AG09309 (cell line): ENCODE results near the gene UMOD.

Experiments
- DNase-seq: peaks from one replicate; pipeline ENCODE4 v3.0.0-alpha.2; 2010; ENCODE audit warnings: low read depth
- H3K4me3 ChIP-seq: 2 replicates; pipeline ENCODE4 v1.5.1; 2011; ENCODE audit warnings: mild to moderate bottlenecking, low read depth, low read length, moderate library complexity; ENCODE audit not compliant: control insufficient read depth
- TF ChIP-seq, protein P1 (sequence below): IDR thresholded peaks from 2 replicates; pipeline ENCODE4 v1.5.1; 2011; ENCODE audit warnings: mild to moderate bottlenecking, low read depth, low read length, inconsistent platforms; ENCODE audit not compliant: insufficient read depth, control insufficient read depth; ENCODE audit errors: missing control alignments

The UMOD gene

GRCh38 chr16:20333120-20333519 lies 19.4 kb downstream of the UMOD start:
- no peak for DNase-seq
- H3K4me3 ChIP-seq, result no peak overlapping the region
- TF ChIP-seq, protein P1, sequence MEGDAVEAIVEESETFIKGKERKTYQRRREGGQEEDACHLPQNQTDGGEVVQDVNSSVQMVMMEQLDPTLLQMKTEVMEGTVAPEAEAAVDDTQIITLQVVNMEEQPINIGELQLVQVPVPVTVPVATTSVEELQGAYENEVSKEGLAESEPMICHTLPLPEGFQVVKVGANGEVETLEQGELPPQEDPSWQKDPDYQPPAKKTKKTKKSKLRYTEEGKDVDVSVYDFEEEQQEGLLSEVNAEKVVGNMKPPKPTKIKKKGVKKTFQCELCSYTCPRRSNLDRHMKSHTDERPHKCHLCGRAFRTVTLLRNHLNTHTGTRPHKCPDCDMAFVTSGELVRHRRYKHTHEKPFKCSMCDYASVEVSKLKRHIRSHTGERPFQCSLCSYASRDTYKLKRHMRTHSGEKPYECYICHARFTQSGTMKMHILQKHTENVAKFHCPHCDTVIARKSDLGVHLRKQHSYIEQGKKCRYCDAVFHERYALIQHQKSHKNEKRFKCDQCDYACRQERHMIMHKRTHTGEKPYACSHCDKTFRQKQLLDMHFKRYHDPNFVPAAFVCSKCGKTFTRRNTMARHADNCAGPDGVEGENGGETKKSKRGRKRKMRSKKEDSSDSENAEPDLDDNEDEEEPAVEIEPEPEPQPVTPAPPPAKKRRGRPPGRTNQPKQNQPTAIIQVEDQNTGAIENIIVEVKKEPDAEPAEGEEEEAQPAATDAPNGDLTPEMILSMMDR, result no peak

- TF ChIP-seq, protein P1, result no peak
- no peak overlapping the region for H3K4me3 ChIP-seq
- DNase-seq, result no peak
Observed at GRCh38 chr16:20332411-20332810, 20.1 kb downstream of the UMOD start.

DNA sequence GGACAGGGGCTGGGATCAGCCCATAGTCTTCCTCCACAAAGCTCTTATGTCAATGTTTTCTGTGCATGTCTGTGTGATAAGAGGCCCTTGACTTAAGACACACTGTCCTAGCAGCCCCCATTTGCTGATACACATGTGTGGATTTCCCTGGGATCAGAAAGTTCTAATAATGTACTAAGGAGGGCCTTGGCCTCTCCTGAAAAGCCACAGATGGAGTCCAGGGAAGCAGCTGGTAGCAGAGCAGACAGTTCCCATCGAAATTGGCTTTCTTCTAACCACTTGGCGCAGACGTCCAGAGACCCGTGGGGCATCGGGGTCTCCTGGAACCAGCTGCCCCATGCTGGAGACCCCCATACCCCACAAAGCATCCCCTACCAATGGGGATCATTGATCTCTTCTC lies 20.9 kb downstream of the UMOD start:
- no peak overlapping the region for H3K4me3 ChIP-seq
- TF ChIP-seq, protein P1, result no peak
- DNase-seq, result no peak

- DNase-seq, result no peak
- no peak overlapping the region for H3K4me3 ChIP-seq
- TF ChIP-seq, protein P1, result no peak
Observed at GRCh38 chr16:20329392-20330138, 22.9 kb downstream of the UMOD start.

GRCh38 chr16:20327444-20328041 lies 25.0 kb downstream of the UMOD start, which contains the start of gene GP2:
Gene GP2 (minus strand): TSS chr16:20327513. CDS start chr16:20326431, 1,082 bp downstream.
- H3K4me3 ChIP-seq, result no peak within 1 kb of the TSS
- TF ChIP-seq, protein P1, result no peak
- no peak for DNase-seq

DNA sequence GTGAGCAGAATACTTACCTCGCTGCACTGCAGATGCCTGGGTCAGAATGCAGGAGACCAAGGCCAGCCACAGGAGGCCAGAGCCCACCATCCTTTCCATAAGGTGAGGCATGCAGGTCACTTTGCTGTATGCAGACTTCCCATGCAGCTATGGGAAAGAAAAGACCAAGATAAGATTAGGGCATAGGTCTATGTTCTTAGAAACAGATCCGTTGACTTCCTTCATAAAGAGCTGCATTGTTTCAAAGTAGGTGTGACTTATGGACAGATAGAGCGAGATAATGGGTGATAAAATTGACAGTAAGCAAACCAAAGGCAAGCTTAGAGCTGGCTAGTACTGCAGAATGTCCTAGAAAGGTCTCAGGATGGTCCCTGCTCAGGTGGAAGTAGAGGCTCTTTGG lies 26.2 kb downstream of the UMOD start:
- no peak overlapping the region for H3K4me3 ChIP-seq
- DNase-seq, result no peak
- TF ChIP-seq, protein P1, result no peak
